Prostate gland (tissue), 2 donors: ENCODE results near the gene LGMN. TPM values are rescaled to one million over a fixed set of nuclear protein-coding genes. Genes with fewer than 3 reads are reported as not detected.
"Not testable (repeated sequence)": the region's sequence is repeated elsewhere in the genome, so short reads cannot be mapped to it uniquely, and the experiment has no call there.

Source experiments
- DNase-seq: peaks from one replicate; pipeline ENCODE4 v3.0.0-alpha.2; 2019; ENCODE audit warnings: low spot score
- H3K27ac ChIP-seq, 2 donors: fragments of 200-600 bp; sonication (generic); 2 replicates each; pipeline ENCODE4 v1.5.1; 2017 to 2019
- H3K27me3 ChIP-seq: fragments of 200-600 bp; sonication (generic); replicated peaks from 2 replicates; pipeline ENCODE4 v1.5.1; 2019; ENCODE audit not compliant: insufficient read depth
- H3K36me3 ChIP-seq, 2 donors: fragments of 200-600 bp; sonication (generic); 1 replicate in 1 of 2; 2 replicates in 1 of 2; pipeline versions ENCODE4 v1.5.1 to v1.8.1; 2017 to 2019
- H3K4me1 ChIP-seq: fragments of 200-600 bp; sonication (generic); replicated peaks from 2 replicates; pipeline ENCODE4 v1.5.1; 2019
- H3K4me3 ChIP-seq, 2 donors: fragments of 200-600 bp; sonication (generic); 2 replicates each; pipeline ENCODE4 v1.5.1; 2017 to 2019
- H3K9me3 ChIP-seq: fragments of 200-600 bp; sonication (generic); 2 replicates; pipeline ENCODE4 v1.5.1; 2017
- CTCF ChIP-seq, 4 experiments: fragments of 200-600 bp in 2 of 4; fragments of 450-650 bp in 2 of 4; sonication (generic) in 2 of 4; IDR thresholded peaks; 1 replicate in 3 of 4; 2 replicates in 1 of 4; pipeline ENCODE4 v1.5.1; 2016 to 2019; ENCODE audit warnings: antibody characterized with exemption in 4 of 4, mild to moderate bottlenecking in 2 of 4, moderate library complexity in 2 of 4
- POLR2A ChIP-seq: fragments of 450-650 bp; IDR thresholded peaks from one replicate; pipeline ENCODE4 v1.6.1; 2016; ENCODE audit warnings: antibody characterized with exemption, mild to moderate bottlenecking
- POLR2AphosphoS5 ChIP-seq: sonication (generic); formaldehyde crosslinking; IDR thresholded peaks from one replicate; pipeline ENCODE4 v1.6.1; 2017; ENCODE audit warnings: antibody characterized with exemption
- WGBS: methylation state at CpG from one replicate; pipeline ENCODE4 v1.1.5; 2018; 5-methylcytosine and 5-hydroxymethylcytosine counted together
- intact Hi-C: fragments of 100-400 bp; cut with DNase I; formaldehyde crosslinking; loops from one replicate; pipeline ENCODE4 v1.14.2; 2022
- total RNA-seq, 2 donors: library from RNA; depleted of rRNA; stranded (reverse); fragments of >200 nt; gene quantifications; one replicate each; pipeline ENCODE4 v1.1.0, GENCODE V29; 2016

The LGMN gene
- total RNA-seq, 2 donors from 2014 or later = 88.3 to 155 TPM

GRCh38 chr14:92684801-92685560 is 63.4 kb downstream of the LGMN start:
- no peaks in the 10 kb centered on the region for H3K27me3 ChIP-seq
- H3K36me3 ChIP-seq = no peaks in the 10 kb centered on the region
- peaks cover 2% of the 10 kb centered on the region for H3K4me1 ChIP-seq
- TF ChIP-seq POLR2AphosphoS5 (no peak), CTCF (IDR thresholded peaks at IDR 0.05) (no peak), POLR2A (no peak)
- WGBS = 83% methylated on average over 12 of the region's 21 CpGs
- H3K27ac ChIP-seq = no peak overlapping the region
- H3K4me3 ChIP-seq = no peak overlapping the region
- no peak for DNase-seq
- H3K9me3 ChIP-seq = no peaks in the 10 kb centered on the region
- intact Hi-C loops = loop anchor here (5.0 to 10.0 kb wide), 3 partner anchors 83 to 560 kb away; partner anchors contain the start of genes CPSF2, NDUFB1 and RIN3

DNA sequence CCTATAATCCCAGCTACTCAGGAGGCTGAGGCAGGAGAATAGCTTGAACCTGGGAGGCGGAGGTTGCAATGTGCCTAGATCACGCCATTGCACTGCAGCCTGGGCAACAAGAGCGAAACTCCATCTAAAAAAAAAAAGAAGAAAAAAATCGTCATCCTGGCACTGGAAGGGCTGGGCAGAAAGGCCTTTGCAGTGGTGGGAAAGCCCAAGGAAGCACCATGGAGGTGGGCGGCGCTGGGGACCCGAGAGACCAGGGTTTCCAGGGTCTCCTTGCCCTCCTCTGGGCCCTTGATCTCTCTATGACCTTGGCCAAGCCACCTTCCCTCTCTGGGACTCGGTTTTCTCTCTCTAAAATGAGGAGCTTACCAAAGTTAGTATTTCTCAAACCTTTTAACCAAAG is 65.4 kb downstream of the LGMN start:
- no peak overlapping the region for H3K27ac ChIP-seq
- H3K9me3 ChIP-seq = no peaks in the 10 kb centered on the region
- H3K36me3 ChIP-seq = no peaks in the 10 kb centered on the region
- no peak overlapping the region for H3K4me3 ChIP-seq
- WGBS = 95% methylated on average over 8 of the region's 8 CpGs
- no peak for TF ChIP-seq POLR2AphosphoS5
- no peak for TF ChIP-seq POLR2A
- TF ChIP-seq CTCF (IDR thresholded peaks at IDR 0.05) = no peak
- no peak for DNase-seq
- H3K4me1 ChIP-seq = peaks cover 2% of the 10 kb centered on the region
- intact Hi-C loops = loop anchor here (5.0 to 10.0 kb wide), 3 partner anchors 81 to 558 kb away; partner anchors contain the start of genes CPSF2, NDUFB1 and RIN3
- H3K27me3 ChIP-seq = no peaks in the 10 kb centered on the region

- peak; percentile 68 for DNase-seq
- H3K36me3 ChIP-seq = no peaks in the 10 kb centered on the region
These were observed 67.4 kb downstream of the LGMN start for GRCh38 chr14:92680781-92681650.

DNA sequence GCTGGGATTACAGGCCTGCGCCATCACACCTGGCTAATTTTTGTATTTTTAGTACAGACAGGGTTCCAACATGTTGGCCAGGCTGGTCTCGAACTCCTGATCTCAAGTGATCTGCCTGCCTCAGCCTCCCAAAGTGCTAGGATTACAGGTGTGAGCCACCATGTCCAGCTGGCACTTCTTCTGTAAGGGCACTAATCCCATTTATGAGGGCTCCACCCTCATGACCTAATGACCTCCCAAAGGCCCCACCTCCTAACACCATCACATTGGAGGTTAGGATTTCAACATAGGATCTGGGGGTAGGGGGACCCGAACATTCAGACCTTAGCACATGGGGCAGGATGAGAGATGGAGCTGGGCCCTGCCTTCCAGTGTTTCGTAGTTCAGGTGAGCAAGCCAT is 68.1 kb downstream of the LGMN start:
- not testable (repeated sequence) for H3K9me3 ChIP-seq, H3K27ac ChIP-seq

More at GRCh38 chr14:92680781-92681650, 67.4 kb downstream of the LGMN start:
- TF ChIP-seq CTCF (IDR thresholded peaks at IDR 0.05) = peak; percentile 59 to 91 (median 83)
- TF ChIP-seq POLR2A = no peak
- peak; percentile 34 for TF ChIP-seq POLR2AphosphoS5
- Histone ChIP-seq H3K4me3 (no peak overlapping the region), H3K27me3 (no peaks in the 10 kb centered on the region), H3K9me3 (no peaks in the 10 kb centered on the region), H3K4me1 (no peaks in the 10 kb centered on the region), H3K27ac (no peak overlapping the region)
- intact Hi-C loops = loop anchor here (5.0 to 10.0 kb wide), 3 partner anchors 79 to 556 kb away; partner anchors contain the start of genes CPSF2, NDUFB1 and RIN3
- WGBS = 36% methylated on average over 13 of the region's 13 CpGs

GRCh38 chr14:92679246-92679645 is 69.2 kb downstream of the LGMN start:
- intact Hi-C loops = no loop called here
- no peaks in the 10 kb centered on the region for H3K4me1 ChIP-seq
- H3K4me3 ChIP-seq = no peak overlapping the region
- no peaks in the 10 kb centered on the region for H3K36me3 ChIP-seq
- no peak overlapping the region for H3K27ac ChIP-seq
- no peaks in the 10 kb centered on the region for H3K9me3 ChIP-seq
- TF ChIP-seq POLR2AphosphoS5 (no peak), CTCF (IDR thresholded peaks at IDR 0.05) (no peak), POLR2A (no peak)
- no peaks in the 10 kb centered on the region for H3K27me3 ChIP-seq
- no peak for DNase-seq
- WGBS = 100% methylated on average over 4 of the region's 4 CpGs

More for the DNA sequence above, 68.1 kb downstream of the LGMN start:
- H3K27me3 ChIP-seq, H3K36me3 ChIP-seq, H3K4me1 ChIP-seq, DNase-seq, H3K4me3 ChIP-seq: not testable (repeated sequence)
- intact Hi-C loops = loop anchor here (5.0 to 10.0 kb wide), 3 partner anchors 78 to 556 kb away; partner anchors contain the start of genes CPSF2, NDUFB1 and RIN3
- WGBS = 75% methylated on average over 4 of the region's 4 CpGs
